ENCODE data around the gene WDCP. TPM values are rescaled to one million over a fixed set of nuclear protein-coding genes. Genes with fewer than 3 reads are reported as not detected.
"Not testable (repeated sequence)": the region's sequence is repeated elsewhere in the genome, so short reads cannot be mapped to it uniquely, and the experiment has no call there.

Gene WDCP
- total RNA-seq, 2 donors from 2014 or later = 2.7 to 3.6 TPM

GRCh38 chr2:24017711-24018110 lies 29.5 kb downstream of the WDCP start:
- H3K27me3 ChIP-seq = no peaks in the 10 kb centered on the region
- H3K4me3 ChIP-seq = no peak overlapping the region
- TF ChIP-seq CTCF (IDR thresholded peaks at IDR 0.05) = no peak
- no peaks in the 10 kb centered on the region for H3K9me3 ChIP-seq
- H3K4me1 ChIP-seq = no peaks in the 10 kb centered on the region
- no peaks in the 10 kb centered on the region for H3K36me3 ChIP-seq
- DNase-seq (ENCODE audit: low spot score) = no peak
- H3K27ac ChIP-seq = no peak overlapping the region

DNA sequence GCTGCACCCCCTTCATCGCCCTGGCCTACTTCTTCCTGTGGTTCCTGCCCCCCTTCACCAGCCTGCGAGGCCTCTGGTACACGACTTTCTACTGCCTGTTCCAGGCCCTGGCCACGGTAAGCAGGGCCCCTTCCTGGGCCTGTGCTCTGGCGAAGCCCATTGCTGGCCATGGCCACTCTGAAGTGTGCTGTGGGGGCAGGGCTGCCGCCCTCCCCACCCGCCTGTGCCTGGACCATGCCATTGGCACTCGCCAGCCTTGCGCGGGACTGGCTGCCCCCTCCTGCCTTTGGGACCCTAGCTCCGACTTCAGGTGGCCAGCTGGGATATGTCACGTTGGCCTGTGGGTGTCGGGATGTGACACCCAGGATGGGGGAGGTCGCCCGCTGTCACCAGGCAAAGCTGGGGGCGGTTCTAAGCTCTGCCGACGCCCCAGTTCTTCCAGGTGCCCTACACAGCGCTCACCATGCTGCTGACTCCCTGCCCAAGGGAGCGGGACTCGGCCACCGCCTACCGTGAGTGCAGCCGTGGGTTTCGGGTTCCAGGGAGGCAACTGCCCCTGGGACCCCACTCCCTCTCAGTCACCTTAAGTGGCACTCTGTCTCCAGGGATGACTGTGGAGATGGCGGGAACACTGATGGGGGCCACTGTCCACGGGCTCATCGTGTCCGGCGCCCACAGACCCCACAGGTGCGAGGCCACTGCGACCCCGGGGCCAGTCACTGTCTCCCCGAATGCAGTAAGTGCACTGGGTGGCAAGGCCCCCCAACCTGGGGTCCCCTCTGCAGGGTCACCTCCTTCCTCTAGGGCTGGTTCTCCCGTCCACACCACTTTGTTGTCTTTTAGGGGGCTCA lies 30.1 kb downstream of the WDCP start:
- no peaks in the 10 kb centered on the region for H3K27me3 ChIP-seq
- no peaks in the 10 kb centered on the region for H3K4me1 ChIP-seq
- no peak for TF ChIP-seq CTCF (IDR thresholded peaks at IDR 0.05)
- no peaks in the 10 kb centered on the region for H3K9me3 ChIP-seq
- no peak overlapping the region for H3K27ac ChIP-seq
- no peak for DNase-seq (ENCODE audit: low spot score)
- H3K4me3 ChIP-seq = no peak overlapping the region
- no peaks in the 10 kb centered on the region for H3K36me3 ChIP-seq

DNA sequence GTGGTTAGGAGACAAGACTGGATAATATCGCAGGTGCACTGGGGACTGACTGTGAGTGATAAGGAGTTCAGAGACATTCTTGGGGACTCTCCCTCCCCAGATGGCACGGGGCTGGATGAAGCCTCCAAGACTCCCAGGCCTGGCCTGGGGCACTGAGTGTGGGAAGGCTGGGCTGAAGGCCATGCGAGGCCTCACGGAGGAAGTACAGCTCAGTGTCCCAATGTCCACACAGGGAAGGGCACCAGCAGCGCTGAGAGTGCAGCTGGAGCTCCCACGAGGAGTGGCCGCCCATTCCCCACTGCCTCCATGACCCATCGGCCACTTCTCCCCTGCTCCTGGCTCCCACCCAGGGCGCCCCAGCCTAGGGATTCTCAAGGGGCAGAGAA lies 30.8 kb downstream of the WDCP start:
- no peak overlapping the region for H3K4me3 ChIP-seq
- H3K9me3 ChIP-seq = no peaks in the 10 kb centered on the region
- H3K36me3 ChIP-seq = no peaks in the 10 kb centered on the region
- DNase-seq (ENCODE audit: low spot score) = no peak
- no peaks in the 10 kb centered on the region for H3K27me3 ChIP-seq
- no peak overlapping the region for H3K27ac ChIP-seq
- no peaks in the 10 kb centered on the region for H3K4me1 ChIP-seq
- TF ChIP-seq CTCF (IDR thresholded peaks at IDR 0.05) = no peak

DNA sequence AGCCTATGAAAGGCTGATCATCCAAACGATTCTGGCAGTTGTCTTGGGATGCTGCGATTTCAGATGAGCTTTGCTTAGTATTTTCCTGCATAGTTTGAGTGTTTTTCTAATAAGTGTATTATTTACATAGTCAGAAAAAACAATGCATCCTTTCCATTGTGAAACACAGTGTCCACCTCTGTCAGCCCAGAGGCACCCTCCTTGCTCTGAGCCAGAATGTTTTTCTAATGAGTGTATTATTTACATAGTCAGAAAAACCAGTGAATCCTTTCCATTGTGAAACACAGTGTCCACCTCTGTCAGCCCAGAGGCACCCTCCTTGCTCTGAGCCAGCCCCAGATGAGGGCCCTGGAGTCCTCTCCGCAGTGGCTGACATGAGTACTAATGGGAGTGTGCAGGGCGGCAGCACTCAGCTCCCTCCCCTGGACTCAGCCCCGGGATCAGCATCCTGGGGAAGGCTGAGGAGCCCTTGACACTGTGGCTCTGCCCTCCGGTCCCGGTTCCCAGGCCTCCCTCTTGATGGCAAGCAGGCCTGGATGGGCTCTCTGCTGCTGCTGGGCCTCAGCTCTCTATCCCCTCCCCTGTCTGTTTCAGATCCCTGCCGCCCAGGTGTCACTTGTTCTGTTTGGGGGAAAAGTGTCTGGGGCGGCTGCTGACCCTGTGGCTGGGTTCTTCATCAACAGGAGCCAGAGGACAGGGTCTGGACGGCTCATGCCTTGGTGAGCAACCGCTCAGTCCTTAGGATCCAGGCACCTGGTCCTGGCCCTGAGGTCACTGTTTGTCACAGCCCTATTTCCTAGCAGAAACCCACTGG lies 31.4 kb downstream of the WDCP start:
- Histone ChIP-seq H3K36me3 (no peaks in the 10 kb centered on the region), H3K27me3 (peaks cover 0 to under 1% of the 10 kb centered on the region in 2 donors), H3K9me3 (no peaks in the 10 kb centered on the region), H3K27ac (no peak overlapping the region), H3K4me3 (no peak overlapping the region), H3K4me1 (no peaks in the 10 kb centered on the region)
- no peak for TF ChIP-seq CTCF (IDR thresholded peaks at IDR 0.05)
- DNase-seq (ENCODE audit: low spot score) = no peak

DNA sequence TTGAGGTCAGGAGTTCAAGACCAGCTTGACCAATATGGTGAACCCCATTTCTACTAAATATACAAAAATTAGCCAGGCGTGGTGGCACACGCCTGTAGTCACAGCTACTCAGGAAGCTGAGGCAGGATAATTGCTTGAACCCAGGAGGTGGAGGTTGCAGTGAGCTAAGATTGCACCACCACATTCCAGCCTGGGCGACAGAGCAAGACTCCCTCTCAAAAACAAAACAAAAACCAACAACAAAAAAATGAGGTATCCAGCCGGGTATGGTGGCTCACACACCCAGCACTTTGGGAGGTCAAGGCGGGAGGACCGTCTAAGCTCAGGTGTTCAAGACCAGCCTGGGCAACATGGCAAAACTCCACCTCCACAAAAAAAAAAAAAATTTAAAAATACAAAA lies 32.3 kb downstream of the WDCP start:
- H3K9me3 ChIP-seq; H3K27me3 ChIP-seq; DNase-seq (ENCODE audit: low spot score); H3K27ac ChIP-seq; H3K4me1 ChIP-seq; H3K4me3 ChIP-seq; H3K36me3 ChIP-seq: not testable (repeated sequence)

DNA sequence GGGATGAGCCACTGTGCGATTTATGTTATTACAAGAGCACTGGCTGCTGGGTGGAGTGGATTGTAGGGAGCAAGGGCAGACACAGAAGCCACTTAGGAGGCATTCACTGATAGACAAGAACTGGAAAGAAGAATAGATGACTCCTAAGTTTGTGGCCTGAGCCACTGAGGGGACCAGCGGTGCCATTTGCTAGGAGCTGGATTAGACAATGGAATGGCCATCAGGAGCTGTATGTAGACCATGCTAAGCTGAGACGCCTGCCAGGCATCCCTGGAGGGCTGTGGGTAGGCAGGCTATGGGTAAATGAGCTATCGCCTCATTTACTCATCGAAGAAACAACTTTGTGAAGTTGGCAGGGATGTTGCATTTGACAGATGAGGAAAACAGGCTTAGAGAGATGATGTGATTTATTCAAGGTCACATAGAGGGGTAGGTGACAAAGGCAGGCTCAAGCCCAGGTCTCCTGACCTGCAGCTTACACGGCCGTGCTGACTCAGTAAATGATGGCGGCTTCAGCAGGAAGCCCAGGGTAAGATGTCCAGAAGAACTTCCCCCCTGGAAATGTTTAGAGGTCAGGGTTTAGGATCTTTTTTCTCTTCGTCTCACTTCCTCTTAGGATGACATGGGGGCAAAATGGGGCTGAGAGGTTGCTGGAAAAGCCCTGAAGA lies 34.5 kb downstream of the WDCP start:
- H3K27me3 ChIP-seq = peaks cover 5 to 6% of the 10 kb centered on the region in 2 donors
- H3K4me3 ChIP-seq = no peak overlapping the region
- no peak for TF ChIP-seq CTCF (IDR thresholded peaks at IDR 0.05)
- H3K9me3 ChIP-seq = no peaks in the 10 kb centered on the region
- H3K4me1 ChIP-seq = peaks cover 0 to 15% of the 10 kb centered on the region in 2 donors
- H3K27ac ChIP-seq = no peak overlapping the region
- no peaks in the 10 kb centered on the region for H3K36me3 ChIP-seq
- no peak for DNase-seq (ENCODE audit: low spot score)

Data from right atrium auricular region (tissue), 2 donors.